WTC11 (cell line): ENCODE measurements around the gene CELF1.

Experiments
- AFF4 ChIP-seq: sonication (generic); formaldehyde crosslinking; IDR thresholded peaks from 2 replicates; pipeline ENCODE4 v1.8.1; 2023; ENCODE audit warnings: mild to moderate bottlenecking, missing genetic modification reagents, borderline replicate concordance
- CBFB ChIP-seq: sonication (generic); formaldehyde crosslinking; IDR thresholded peaks from 2 replicates; pipeline ENCODE4 v1.8.1; 2022; ENCODE audit warnings: mild to moderate bottlenecking, low read depth, missing genetic modification reagents
- CTCF ChIP-seq: fragments of 200-600 bp; IDR thresholded peaks from 2 replicates; pipeline ENCODE4 v1.8.0; 2022; ENCODE audit warnings: antibody characterized with exemption
- FOXK1 ChIP-seq: sonication (generic); formaldehyde crosslinking; IDR thresholded peaks from 2 replicates; pipeline ENCODE4 v1.8.0; 2022; ENCODE audit warnings: mild to moderate bottlenecking, moderate library complexity, missing genetic modification reagents
- MAX ChIP-seq: sonication (generic); formaldehyde crosslinking; IDR thresholded peaks from 2 replicates; pipeline ENCODE4 v1.8.0; 2022; ENCODE audit warnings: mild to moderate bottlenecking, missing genetic modification reagents
- NFYB ChIP-seq: sonication (generic); formaldehyde crosslinking; conservative IDR thresholded peaks from 2 replicates; pipeline ENCODE4 v1.8.0; 2022; ENCODE audit warnings: low read depth, missing genetic modification reagents
- NR1H2 ChIP-seq: sonication (generic); formaldehyde crosslinking; IDR thresholded peaks from 2 replicates; pipeline ENCODE4 v1.9.0; 2021; ENCODE audit warnings: mild to moderate bottlenecking, moderate library complexity, missing genetic modification reagents
- SOX15 ChIP-seq: fragments of 250-450 bp; sonication (Bioruptor Pico); IDR thresholded peaks from 2 replicates; pipeline ENCODE4 v1.9.0; 2021; ENCODE audit warnings: mild to moderate bottlenecking
- SP1 ChIP-seq: sonication (generic); formaldehyde crosslinking; conservative IDR thresholded peaks from 2 replicates; pipeline ENCODE4 v1.8.1; 2022; ENCODE audit warnings: missing genetic modification reagents
- ZNF512 ChIP-seq: sonication (generic); formaldehyde crosslinking; IDR thresholded peaks from 2 replicates; pipeline ENCODE4 v1.8.1; 2022; ENCODE audit warnings: missing genetic modification reagents, borderline replicate concordance

- TF ChIP-seq CTCF (no peak), NFYB (CRISPR knock-in tag) (no peak), FOXK1 (CRISPR knock-in tag) (no peak), SP1 (CRISPR knock-in tag) (no peak), AFF4 (CRISPR knock-in tag) (no peak), NR1H2 (CRISPR knock-in tag) (no peak), MAX (CRISPR knock-in tag) (no peak), CBFB (CRISPR knock-in tag) (no peak), SOX15 (no peak), ZNF512 (CRISPR knock-in tag) (no peak)
These were observed 17.9 kb upstream of the CELF1 start for GRCh38 chr11:47570651-47571356.
